GM18498 (cell line): ENCODE measurements around the gene MUCL3.
"Not testable (repeated sequence)": the region's sequence is repeated elsewhere in the genome, so short reads cannot be mapped to it uniquely, and the experiment has no call there.

Experiments used
- ATAC-seq: cut with Tn5 transposase; IDR thresholded peaks from one replicate; pipeline ENCODE4 v1.9.1; 2021; ENCODE audit warnings: mild to moderate bottlenecking, moderate library complexity; ENCODE audit not compliant: unreplicated experiment

The MUCL3 gene

GRCh38 chr6:30940361-30940986 lies at the start of gene MUCL3:
TSS of gene MUCL3 (plus strand) at chr6:30940973. CDS start at chr6:30941000, 27 bp downstream.
- ATAC-seq: no peak

- ATAC-seq: no peak
Measured at GRCh38 chr6:30891450-30891723, 49.4 kb upstream of the MUCL3 start.

- no peak for ATAC-seq
Measured at GRCh38 chr6:30891816-30892538, 48.8 kb upstream of the MUCL3 start.

GRCh38 chr6:30893001-30893591 lies 47.7 kb upstream of the MUCL3 start:
- no peak for ATAC-seq

GRCh38 chr6:30893666-30894065 lies 47.1 kb upstream of the MUCL3 start:
- no peak for ATAC-seq

GRCh38 chr6:30894381-30894780 lies 46.4 kb upstream of the MUCL3 start:
- no peak for ATAC-seq

- ATAC-seq: no peak
Measured at GRCh38 chr6:30894935-30895334, 45.8 kb upstream of the MUCL3 start.

GRCh38 chr6:30895343-30895742 lies 45.4 kb upstream of the MUCL3 start:
- ATAC-seq: no peak

GRCh38 chr6:30896541-30896940 lies 44.2 kb upstream of the MUCL3 start:
- ATAC-seq: no peak

- ATAC-seq: no peak
Measured at GRCh38 chr6:30897882-30898281, 42.9 kb upstream of the MUCL3 start.

GRCh38 chr6:30898750-30899360 lies 41.9 kb upstream of the MUCL3 start:
- ATAC-seq: no peak

GRCh38 chr6:30900863-30901417 lies 39.8 kb upstream of the MUCL3 start:
- no peak for ATAC-seq

- no peak for ATAC-seq
Measured at GRCh38 chr6:30901436-30901835, 39.3 kb upstream of the MUCL3 start.

- ATAC-seq: not testable (repeated sequence)
Measured at GRCh38 chr6:30902196-30902595, 38.6 kb upstream of the MUCL3 start.

- no peak for ATAC-seq
Measured at GRCh38 chr6:30902709-30903108, 38.1 kb upstream of the MUCL3 start.

GRCh38 chr6:30903236-30903635 lies 37.5 kb upstream of the MUCL3 start:
- no peak for ATAC-seq

GRCh38 chr6:30907290-30907757 lies 33.4 kb upstream of the MUCL3 start:
- not testable (repeated sequence) for ATAC-seq

- ATAC-seq: peak; percentile 95
Measured at GRCh38 chr6:30907758-30908591, 32.8 kb upstream of the MUCL3 start, which contains the start of gene GTF2H4. TSS of gene GTF2H4 (plus strand) at chr6:30908207.

- no peak for ATAC-seq
Measured at GRCh38 chr6:30908700-30909099, 32.1 kb upstream of the MUCL3 start.

- ATAC-seq: not testable (repeated sequence)
Measured at GRCh38 chr6:30910473-30910872, 30.3 kb upstream of the MUCL3 start.
